Panc1 (cell line): ENCODE measurements around the gene CCDC12. TPM values are rescaled to one million over a fixed set of nuclear protein-coding genes. Genes with fewer than 3 reads are reported as not detected.
A peak's percentile ranks its signal among the peaks of the same experiment; 100 is the strongest.

ENCODE experiments used
- ATAC-seq: fragments of 200-7000 bp; cut with Tn5 transposase; 2 replicates; pipeline ENCODE4 v1.9.1; 2020; ENCODE audit warnings: mild to moderate bottlenecking, moderate library complexity
- BruUV-seq: library from RNA; stranded (reverse); fragments of 400-500 nt; replicated peaks from 2 replicates; lab custom pipeline; 2021; lab: Mats Ljungman, UMichigan
- CTCF ChIA-PET: fragments of 300-600 bp; sonication (Branson Sonifier 250); formaldehyde crosslinking; loops from one replicate; lab custom pipeline; 2022; ENCODE audit warnings: antibody characterized with exemption; lab: Charles Lee
- POLR2A ChIA-PET: fragments of 300-600 bp; sonication (Branson Sonifier 250); formaldehyde crosslinking; loops from one replicate; lab custom pipeline; 2022; ENCODE audit warnings: antibody characterized with exemption; lab: Charles Lee
- DNase-seq: peaks from one replicate; pipeline ENCODE4 v3.0.0-alpha.2; 2010; ENCODE audit warnings: low read depth, low spot score
- H3K27ac ChIP-seq: 2 replicates; pipeline ENCODE4 v1.5.1; 2011; ENCODE audit warnings: mild to moderate bottlenecking, low read length, inconsistent platforms
- H3K27me3 ChIP-seq: fragments of 200-500 bp; sonication (Bioruptor generic); 2 replicates; pipeline ENCODE4 v1.6.0; 2014; ENCODE audit warnings: low read length, inconsistent platforms; ENCODE audit not compliant: control insufficient read depth, insufficient read depth
- H3K36me3 ChIP-seq: fragments of 200-500 bp; sonication (Bioruptor generic); 2 replicates; pipeline ENCODE4 v1.5.1; 2014; ENCODE audit warnings: inconsistent platforms, mild to moderate bottlenecking, low read length, moderate library complexity; ENCODE audit not compliant: control insufficient read depth, insufficient read depth
- H3K4me1 ChIP-seq: 2 replicates; pipeline ENCODE4 v1.5.1; 2011; ENCODE audit warnings: inconsistent platforms, mild to moderate bottlenecking, low read length, moderate library complexity; ENCODE audit not compliant: control insufficient read depth, insufficient read depth
- H3K4me3 ChIP-seq, 2 experiments: 2 replicates each; pipeline ENCODE4 v1.5.1; 2011 to 2012; ENCODE audit warnings: low read depth in 2 of 2, low read length in 2 of 2, mild to moderate bottlenecking in 2 of 2, inconsistent platforms in 1 of 2, moderate library complexity in 1 of 2
- H3K9me3 ChIP-seq: fragments of 200-500 bp; sonication (Bioruptor generic); 2 replicates; pipeline ENCODE4 v1.5.1; 2014; ENCODE audit warnings: low read depth, mild to moderate bottlenecking, inconsistent platforms, low read length, moderate library complexity; ENCODE audit not compliant: control insufficient read depth, insufficient read depth
- POLR2AphosphoS5 ChIP-seq: IDR thresholded peaks from 2 replicates; pipeline ENCODE4 v1.6.1; 2012; ENCODE audit warnings: mild to moderate bottlenecking, low read depth, low read length, moderate library complexity
- SIN3A ChIP-seq: IDR thresholded peaks from 2 replicates; pipeline ENCODE4 v1.6.1; 2012; ENCODE audit warnings: low read depth, mild to moderate bottlenecking, low read length, moderate library complexity, borderline replicate concordance; ENCODE audit not compliant: insufficient read depth
- TCF7L2 ChIP-seq: IDR thresholded peaks from 2 replicates; pipeline ENCODE4 v1.6.1; 2011; ENCODE audit warnings: mild to moderate bottlenecking, low read depth, low read length, inconsistent platforms
- in situ Hi-C: cut with HindIII; loops from 2 replicates; pipeline ENCODE4 v1.10.0; 2016; ENCODE audit warnings: low sequenced_read_pairs, low pct_unique_long_range_greater_than_20kb
- intact Hi-C: fragments of 100-400 bp; cut with micrococcal nuclease; formaldehyde crosslinking; loops from one replicate; pipeline ENCODE4 v1.10.0; 2022; ENCODE audit not compliant: unreplicated experiment
- total RNA-seq: library from RNA; stranded (reverse); gene quantifications from one replicate; pipeline ENCODE4 v1.2.1, GENCODE V29; 2021; ENCODE audit not compliant: unreplicated experiment
- TF ChIP-seq, protein P1 (sequence below), 2 experiments: IDR thresholded peaks; 2 replicates each; pipeline ENCODE4 v1.6.1; 2011 to 2012; ENCODE audit warnings: low read depth in 2 of 2, control low read depth in 1 of 2, low read length in 1 of 2, mild to moderate bottlenecking in 1 of 2, moderate library complexity in 1 of 2; ENCODE audit not compliant: insufficient read depth in 1 of 2
- TF ChIP-seq, protein P2 (sequence below): fragments of 450-650 bp; IDR thresholded peaks from 2 replicates; pipeline ENCODE4 v1.5.1; 2017; ENCODE audit warnings: mild to moderate bottlenecking

CCDC12 gene
- total RNA-seq, 1 experiment from 2014 or later: 35.5 TPM

GRCh38 chr3:46921871-46922271 is 54.7 kb downstream of the CCDC12 start:
- in situ Hi-C loops: no loop called here
- intact Hi-C loops: loop anchor here (10.0 kb wide), 1 partner anchor 73 kb away; no protein-coding TSS in a partner anchor
- no peak overlapping the region for H3K4me3 ChIP-seq
- CTCF ChIA-PET: no interaction called here
- H3K27me3 ChIP-seq: no peaks in the 10 kb centered on the region
- H3K36me3 ChIP-seq: peaks cover 4% of the 10 kb centered on the region
- no peaks in the 10 kb centered on the region for H3K4me1 ChIP-seq
- no peaks in the 10 kb centered on the region for H3K9me3 ChIP-seq
- TSS peak; percentile 73 for BruUV-seq
- POLR2A ChIA-PET: no interaction called here
- DNase-seq (no peak), ATAC-seq (no peak)
- no peak overlapping the region for H3K27ac ChIP-seq
- TF ChIP-seq, protein P1, sequence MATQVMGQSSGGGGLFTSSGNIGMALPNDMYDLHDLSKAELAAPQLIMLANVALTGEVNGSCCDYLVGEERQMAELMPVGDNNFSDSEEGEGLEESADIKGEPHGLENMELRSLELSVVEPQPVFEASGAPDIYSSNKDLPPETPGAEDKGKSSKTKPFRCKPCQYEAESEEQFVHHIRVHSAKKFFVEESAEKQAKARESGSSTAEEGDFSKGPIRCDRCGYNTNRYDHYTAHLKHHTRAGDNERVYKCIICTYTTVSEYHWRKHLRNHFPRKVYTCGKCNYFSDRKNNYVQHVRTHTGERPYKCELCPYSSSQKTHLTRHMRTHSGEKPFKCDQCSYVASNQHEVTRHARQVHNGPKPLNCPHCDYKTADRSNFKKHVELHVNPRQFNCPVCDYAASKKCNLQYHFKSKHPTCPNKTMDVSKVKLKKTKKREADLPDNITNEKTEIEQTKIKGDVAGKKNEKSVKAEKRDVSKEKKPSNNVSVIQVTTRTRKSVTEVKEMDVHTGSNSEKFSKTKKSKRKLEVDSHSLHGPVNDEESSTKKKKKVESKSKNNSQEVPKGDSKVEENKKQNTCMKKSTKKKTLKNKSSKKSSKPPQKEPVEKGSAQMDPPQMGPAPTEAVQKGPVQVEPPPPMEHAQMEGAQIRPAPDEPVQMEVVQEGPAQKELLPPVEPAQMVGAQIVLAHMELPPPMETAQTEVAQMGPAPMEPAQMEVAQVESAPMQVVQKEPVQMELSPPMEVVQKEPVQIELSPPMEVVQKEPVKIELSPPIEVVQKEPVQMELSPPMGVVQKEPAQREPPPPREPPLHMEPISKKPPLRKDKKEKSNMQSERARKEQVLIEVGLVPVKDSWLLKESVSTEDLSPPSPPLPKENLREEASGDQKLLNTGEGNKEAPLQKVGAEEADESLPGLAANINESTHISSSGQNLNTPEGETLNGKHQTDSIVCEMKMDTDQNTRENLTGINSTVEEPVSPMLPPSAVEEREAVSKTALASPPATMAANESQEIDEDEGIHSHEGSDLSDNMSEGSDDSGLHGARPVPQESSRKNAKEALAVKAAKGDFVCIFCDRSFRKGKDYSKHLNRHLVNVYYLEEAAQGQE (IDR thresholded peaks at IDR 0.05; ENCODE audit: insufficient read depth in 1 of 2, low read depth in 2 of 2, low read length in 1 of 2): no peak
- no peak for TF ChIP-seq SIN3A

- intact Hi-C loops: loop anchor here (10.0 kb wide), 1 partner anchor 74 kb away; no protein-coding TSS in a partner anchor
- no peak for DNase-seq
- Histone ChIP-seq H3K27me3 (no peaks in the 10 kb centered on the region), H3K4me1 (no peaks in the 10 kb centered on the region), H3K9me3 (no peaks in the 10 kb centered on the region), H3K36me3 (peaks cover 4% of the 10 kb centered on the region), H3K27ac (no peak overlapping the region), H3K4me3 (no peak overlapping the region)
- ATAC-seq: no peak
- in situ Hi-C loops: no loop called here
- CTCF ChIA-PET: no interaction called here
- TF ChIP-seq POLR2AphosphoS5 (no peak), TCF7L2 (no peak)
- TF ChIP-seq, protein P1 (IDR thresholded peaks at IDR 0.05; ENCODE audit: insufficient read depth in 1 of 2, low read depth in 2 of 2, low read length in 1 of 2): no peak
- POLR2A ChIA-PET: no interaction called here
- no TSS peak for BruUV-seq
These were observed 55.5 kb downstream of the CCDC12 start for GRCh38 chr3:46921041-46921440.

DNA sequence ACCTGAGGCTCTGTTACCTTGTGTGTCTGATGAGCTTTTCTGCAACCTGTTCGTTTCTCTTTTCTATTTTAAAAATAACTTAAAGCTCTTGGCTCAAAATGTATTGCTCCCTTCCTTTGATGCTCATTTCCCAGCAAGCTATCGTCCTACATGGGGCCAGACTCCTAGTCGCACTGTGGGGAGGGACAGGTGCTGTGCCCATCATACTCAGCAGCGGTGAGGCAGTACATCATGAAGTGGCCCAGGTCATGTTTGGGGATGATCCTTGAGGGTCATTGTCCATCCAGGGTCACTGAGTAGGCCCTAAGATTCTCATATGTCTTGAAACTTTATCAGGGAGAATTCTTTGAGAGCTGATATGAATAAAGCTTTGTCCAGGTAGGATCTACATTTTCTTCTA is 57.9 kb downstream of the CCDC12 start:
- POLR2A ChIA-PET: no interaction called here
- no peaks in the 10 kb centered on the region for H3K4me1 ChIP-seq
- intact Hi-C loops (no loop called here), in situ Hi-C loops (no loop called here)
- peaks cover 4% of the 10 kb centered on the region for H3K36me3 ChIP-seq
- H3K9me3 ChIP-seq: no peaks in the 10 kb centered on the region
- TF ChIP-seq, protein P2, sequence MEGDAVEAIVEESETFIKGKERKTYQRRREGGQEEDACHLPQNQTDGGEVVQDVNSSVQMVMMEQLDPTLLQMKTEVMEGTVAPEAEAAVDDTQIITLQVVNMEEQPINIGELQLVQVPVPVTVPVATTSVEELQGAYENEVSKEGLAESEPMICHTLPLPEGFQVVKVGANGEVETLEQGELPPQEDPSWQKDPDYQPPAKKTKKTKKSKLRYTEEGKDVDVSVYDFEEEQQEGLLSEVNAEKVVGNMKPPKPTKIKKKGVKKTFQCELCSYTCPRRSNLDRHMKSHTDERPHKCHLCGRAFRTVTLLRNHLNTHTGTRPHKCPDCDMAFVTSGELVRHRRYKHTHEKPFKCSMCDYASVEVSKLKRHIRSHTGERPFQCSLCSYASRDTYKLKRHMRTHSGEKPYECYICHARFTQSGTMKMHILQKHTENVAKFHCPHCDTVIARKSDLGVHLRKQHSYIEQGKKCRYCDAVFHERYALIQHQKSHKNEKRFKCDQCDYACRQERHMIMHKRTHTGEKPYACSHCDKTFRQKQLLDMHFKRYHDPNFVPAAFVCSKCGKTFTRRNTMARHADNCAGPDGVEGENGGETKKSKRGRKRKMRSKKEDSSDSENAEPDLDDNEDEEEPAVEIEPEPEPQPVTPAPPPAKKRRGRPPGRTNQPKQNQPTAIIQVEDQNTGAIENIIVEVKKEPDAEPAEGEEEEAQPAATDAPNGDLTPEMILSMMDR: no peak
- TF ChIP-seq, protein P1 (IDR thresholded peaks at IDR 0.05; ENCODE audit: insufficient read depth in 1 of 2, low read depth in 2 of 2, low read length in 1 of 2): no peak
- TF ChIP-seq TCF7L2: no peak
- no peak for TF ChIP-seq POLR2AphosphoS5
- TF ChIP-seq SIN3A: no peak
- H3K27ac ChIP-seq: no peak overlapping the region
- H3K27me3 ChIP-seq: no peaks in the 10 kb centered on the region
- H3K4me3 ChIP-seq: no peak overlapping the region
- CTCF ChIA-PET: no interaction called here
- DNase-seq (no peak), ATAC-seq (no peak)
- no TSS peak for BruUV-seq
